ENCODE results near the gene SSX2IP. TPM values are rescaled to one million over a fixed set of nuclear protein-coding genes. Genes with fewer than 3 reads are reported as not detected.
A peak's percentile ranks its signal among the peaks of the same experiment; 100 is the strongest.

Gene SSX2IP
- total and polyA plus RNA-seq, 2 experiments from 2014 or later: 26.5 to 38.0 TPM

- peak overlapping the region; percentile 75 for H3K27ac ChIP-seq
- no peak overlapping the region for H2AFZ ChIP-seq
- no peaks in the 10 kb centered on the region for H3K9me2 ChIP-seq (replicated peaks; ENCODE audit: insufficient read depth)
- TF ChIP-seq EZH2 (IDR thresholded peaks at IDR 0.05; ENCODE audit: borderline replicate concordance) (no peak), EZH2phosphoT487 (IDR thresholded peaks at IDR 0.05; ENCODE audit: low read depth, severe bottlenecking, unreplicated experiment) (no peak)
- TF ChIP-seq, protein P1, sequence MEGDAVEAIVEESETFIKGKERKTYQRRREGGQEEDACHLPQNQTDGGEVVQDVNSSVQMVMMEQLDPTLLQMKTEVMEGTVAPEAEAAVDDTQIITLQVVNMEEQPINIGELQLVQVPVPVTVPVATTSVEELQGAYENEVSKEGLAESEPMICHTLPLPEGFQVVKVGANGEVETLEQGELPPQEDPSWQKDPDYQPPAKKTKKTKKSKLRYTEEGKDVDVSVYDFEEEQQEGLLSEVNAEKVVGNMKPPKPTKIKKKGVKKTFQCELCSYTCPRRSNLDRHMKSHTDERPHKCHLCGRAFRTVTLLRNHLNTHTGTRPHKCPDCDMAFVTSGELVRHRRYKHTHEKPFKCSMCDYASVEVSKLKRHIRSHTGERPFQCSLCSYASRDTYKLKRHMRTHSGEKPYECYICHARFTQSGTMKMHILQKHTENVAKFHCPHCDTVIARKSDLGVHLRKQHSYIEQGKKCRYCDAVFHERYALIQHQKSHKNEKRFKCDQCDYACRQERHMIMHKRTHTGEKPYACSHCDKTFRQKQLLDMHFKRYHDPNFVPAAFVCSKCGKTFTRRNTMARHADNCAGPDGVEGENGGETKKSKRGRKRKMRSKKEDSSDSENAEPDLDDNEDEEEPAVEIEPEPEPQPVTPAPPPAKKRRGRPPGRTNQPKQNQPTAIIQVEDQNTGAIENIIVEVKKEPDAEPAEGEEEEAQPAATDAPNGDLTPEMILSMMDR (IDR thresholded peaks at IDR 0.05; ENCODE audit: poor library complexity): no peak
- H3K27me3 ChIP-seq: no peaks in the 10 kb centered on the region
- H3K79me2 ChIP-seq: no peaks in the 10 kb centered on the region
- H3K4me3 ChIP-seq: no peak overlapping the region
- no peaks in the 10 kb centered on the region for H3K36me3 ChIP-seq (replicated peaks; ENCODE audit: insufficient read depth, low read depth)
- H3K4me1 ChIP-seq (ENCODE audit: insufficient read depth): peaks cover 18% of the 10 kb centered on the region
- 91% methylated on average over 3 of the region's 3 CpGs for WGBS (ENCODE audit: low lambda C conversion rate, missing lambda C conversion rate)
- no peaks in the 10 kb centered on the region for H3K9me3 ChIP-seq (ENCODE audit: low read depth)
- H3K4me2 ChIP-seq: no peak overlapping the region
- DNase-seq (ENCODE audit: low spot score): no peak
- H4K20me1 ChIP-seq (ENCODE audit: insufficient read depth, poor library complexity, severe bottlenecking): no peaks in the 10 kb centered on the region
These were observed 22.1 kb upstream of the SSX2IP start for GRCh38 chr1:84712276-84712874.

- no peak overlapping the region for H3K4me2 ChIP-seq
- WGBS (ENCODE audit: low lambda C conversion rate, missing lambda C conversion rate): 86% methylated on average over 4 of the region's 4 CpGs
- TF ChIP-seq EZH2 (IDR thresholded peaks at IDR 0.05; ENCODE audit: borderline replicate concordance): no peak
- TF ChIP-seq EZH2phosphoT487 (IDR thresholded peaks at IDR 0.05; ENCODE audit: low read depth, severe bottlenecking, unreplicated experiment): no peak
- TF ChIP-seq, protein P1 (IDR thresholded peaks at IDR 0.05; ENCODE audit: poor library complexity): no peak
These were observed 21.6 kb upstream of the SSX2IP start for GRCh38 chr1:84711869-84712268.

DNA sequence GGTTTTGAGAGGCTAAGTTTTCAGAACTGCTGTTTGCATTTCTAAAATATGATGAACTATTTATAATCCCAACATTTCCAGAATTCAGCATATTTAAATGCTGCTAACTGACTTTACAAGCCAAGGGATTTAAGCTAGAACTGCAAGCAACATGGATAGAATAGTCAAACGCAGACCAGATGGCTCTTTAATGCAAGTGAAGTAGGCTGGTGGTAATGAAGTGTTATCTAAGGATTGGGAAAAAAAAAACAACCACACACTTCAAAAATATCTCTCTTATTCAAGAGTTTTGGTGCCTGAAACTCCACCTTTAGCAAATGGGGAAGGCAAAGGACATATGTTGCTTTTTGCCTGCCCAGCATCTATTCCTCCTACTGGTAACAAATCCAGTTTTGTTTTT, 20.9 kb upstream of the SSX2IP start:
- Histone ChIP-seq H4K20me1 (ENCODE audit: insufficient read depth, poor library complexity, severe bottlenecking) (no peaks in the 10 kb centered on the region), H3K27ac (peak overlapping the region; percentile 75), H2AFZ (no peak overlapping the region), H3K36me3 (replicated peaks; ENCODE audit: insufficient read depth, low read depth) (no peaks in the 10 kb centered on the region), H3K4me1 (ENCODE audit: insufficient read depth) (peaks cover 18% of the 10 kb centered on the region), H3K4me3 (no peak overlapping the region), H3K4me2 (no peak overlapping the region), H3K9me2 (replicated peaks; ENCODE audit: insufficient read depth) (no peaks in the 10 kb centered on the region), H3K79me2 (no peaks in the 10 kb centered on the region), H3K27me3 (no peaks in the 10 kb centered on the region), H3K9me3 (ENCODE audit: low read depth) (no peaks in the 10 kb centered on the region)
- TF ChIP-seq, protein P1 (IDR thresholded peaks at IDR 0.05; ENCODE audit: poor library complexity): no peak
- no peak for DNase-seq (ENCODE audit: low spot score)
- WGBS (ENCODE audit: low lambda C conversion rate, missing lambda C conversion rate): 50% methylated on average over 1 of the region's 1 CpG

More at GRCh38 chr1:84711869-84712268, 21.6 kb upstream of the SSX2IP start:
- Histone ChIP-seq H3K9me2 (replicated peaks; ENCODE audit: insufficient read depth) (no peaks in the 10 kb centered on the region), H3K4me1 (ENCODE audit: insufficient read depth) (peaks cover 18% of the 10 kb centered on the region), H2AFZ (no peak overlapping the region), H3K4me3 (no peak overlapping the region), H3K27me3 (no peaks in the 10 kb centered on the region), H4K20me1 (ENCODE audit: insufficient read depth, poor library complexity, severe bottlenecking) (no peaks in the 10 kb centered on the region), H3K27ac (peak overlapping the region; percentile 75), H3K9me3 (ENCODE audit: low read depth) (no peaks in the 10 kb centered on the region), H3K79me2 (no peaks in the 10 kb centered on the region), H3K36me3 (replicated peaks; ENCODE audit: insufficient read depth, low read depth) (no peaks in the 10 kb centered on the region)
- no peak for DNase-seq (ENCODE audit: low spot score)

Data from hepatocyte (in vitro differentiated cells).